ENCODE results near the gene TNFAIP8L1. TPM values are rescaled to one million over a fixed set of nuclear protein-coding genes. Genes with fewer than 3 reads are reported as not detected.

Gene TNFAIP8L1
- total and polyA plus RNA-seq, 2 of the 8 experiments (the other 6 are each of a cell fraction or from before 2014, with no cell fraction given) = 3.2 to 6.1 TPM

DNA sequence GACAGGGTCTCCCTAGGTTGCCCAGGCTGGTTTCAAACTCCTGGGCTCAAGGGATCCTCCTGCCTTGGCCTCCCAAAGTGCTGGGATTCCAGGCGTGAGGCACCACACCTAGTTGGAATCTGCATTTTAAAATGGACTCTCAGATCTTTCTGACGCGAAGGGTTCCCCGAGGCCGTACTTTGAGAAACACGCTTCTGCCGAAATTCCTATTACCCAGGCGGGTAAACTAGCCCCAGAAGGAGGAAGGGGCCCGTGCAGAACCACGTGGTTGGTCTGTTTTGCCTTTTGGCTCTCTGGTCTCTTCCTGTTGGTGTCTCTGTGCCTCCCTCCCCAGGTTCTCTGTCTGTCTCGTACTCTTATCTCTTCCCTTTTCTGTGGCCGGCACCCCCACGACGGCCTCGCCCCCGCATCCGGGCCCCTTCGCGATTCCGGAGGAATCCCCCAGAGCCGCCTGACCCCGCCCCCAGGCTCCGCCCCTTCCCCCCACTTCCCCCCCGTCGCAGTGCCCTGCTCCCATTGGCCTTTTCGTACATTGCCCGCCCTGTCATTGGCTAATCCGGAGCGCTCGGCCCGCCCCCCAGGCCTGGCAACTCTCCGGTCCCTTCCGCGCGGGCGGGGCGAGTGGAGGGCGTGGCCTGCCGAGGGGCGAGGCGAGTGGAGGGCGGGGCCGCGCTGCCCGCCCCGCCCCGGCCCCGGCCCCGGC lies at the start of gene TNFAIP8L1 (continued):
- TF ChIP-seq, protein P1, sequence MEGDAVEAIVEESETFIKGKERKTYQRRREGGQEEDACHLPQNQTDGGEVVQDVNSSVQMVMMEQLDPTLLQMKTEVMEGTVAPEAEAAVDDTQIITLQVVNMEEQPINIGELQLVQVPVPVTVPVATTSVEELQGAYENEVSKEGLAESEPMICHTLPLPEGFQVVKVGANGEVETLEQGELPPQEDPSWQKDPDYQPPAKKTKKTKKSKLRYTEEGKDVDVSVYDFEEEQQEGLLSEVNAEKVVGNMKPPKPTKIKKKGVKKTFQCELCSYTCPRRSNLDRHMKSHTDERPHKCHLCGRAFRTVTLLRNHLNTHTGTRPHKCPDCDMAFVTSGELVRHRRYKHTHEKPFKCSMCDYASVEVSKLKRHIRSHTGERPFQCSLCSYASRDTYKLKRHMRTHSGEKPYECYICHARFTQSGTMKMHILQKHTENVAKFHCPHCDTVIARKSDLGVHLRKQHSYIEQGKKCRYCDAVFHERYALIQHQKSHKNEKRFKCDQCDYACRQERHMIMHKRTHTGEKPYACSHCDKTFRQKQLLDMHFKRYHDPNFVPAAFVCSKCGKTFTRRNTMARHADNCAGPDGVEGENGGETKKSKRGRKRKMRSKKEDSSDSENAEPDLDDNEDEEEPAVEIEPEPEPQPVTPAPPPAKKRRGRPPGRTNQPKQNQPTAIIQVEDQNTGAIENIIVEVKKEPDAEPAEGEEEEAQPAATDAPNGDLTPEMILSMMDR (IDR thresholded peaks at IDR 0.05; ENCODE audit: control extremely low read depth in 1 of 3, insufficient read depth in 1 of 3, low read depth in 1 of 3, low read length in 3 of 3) = no peak
- no peak for TF ChIP-seq FOSL1 (IDR thresholded peaks at IDR 0.05; ENCODE audit: insufficient read depth, low read depth, low read length)
- TF ChIP-seq KDM1A (IDR thresholded peaks at IDR 0.05; ENCODE audit: borderline replicate concordance, low read length) = peak; percentile 76; the same call in 1 of the 2 replicates
- TF ChIP-seq POLR2A (IDR thresholded peaks at IDR 0.05; ENCODE audit: control extremely low read depth in 1 of 2, low read depth in 2 of 2, low read length in 2 of 2) = peak in 1 of 2 experiments; percentile 56; a peak in 2 of 3 replicates
- peak; percentile 55; the same call in 1 of the 2 replicates for TF ChIP-seq USF2 (IDR thresholded peaks at IDR 0.05; ENCODE audit: low read length)
- 0 out of 2 replicates have a peak, but pooled peaks have one; percentile 16 for TF ChIP-seq POU5F1 (IDR thresholded peaks at IDR 0.05; ENCODE audit: low read depth, low read length)
- peak; percentile 72 for TF ChIP-seq MAX (IDR thresholded peaks at IDR 0.05)
- peak; percentile 23 for TF ChIP-seq NANOG (IDR thresholded peaks at IDR 0.05; ENCODE audit: insufficient read depth, low read depth, low read length, poor library complexity, severe bottlenecking)
- 0 out of 4 replicates have a peak, but pooled peaks of 1 of the 2 experiments have one; percentile 40 for TF ChIP-seq SIN3A (conservative IDR thresholded peaks at IDR 0.05 in 1 of 2, IDR thresholded peaks at IDR 0.05 in 1 of 2; ENCODE audit: low read depth in 1 of 2, low read length in 2 of 2)
- TF ChIP-seq HDAC2 (IDR thresholded peaks at IDR 0.05; ENCODE audit: borderline replicate concordance in 1 of 2, low read depth in 2 of 2, low read length in 2 of 2) = peak in 1 of 2 experiments; percentile 64; a peak in 1 of 4 replicates
- peak; percentile 76; the same call in 1 of the 2 replicates for TF ChIP-seq SP1 (IDR thresholded peaks at IDR 0.05; ENCODE audit: low read depth, low read length)
- TF ChIP-seq TBP (IDR thresholded peaks at IDR 0.05; ENCODE audit: low read depth, low read length) = 0 out of 2 replicates have a peak, but pooled peaks have one; percentile 27
- TF ChIP-seq BACH1 (IDR thresholded peaks at IDR 0.05; ENCODE audit: low read length) = no peak; the same call in 1 of the 2 replicates
- no peak for TF ChIP-seq RAD21 (IDR thresholded peaks at IDR 0.05 in 1 of 2, conservative IDR thresholded peaks at IDR 0.05 in 1 of 2; ENCODE audit: low read depth in 2 of 2, low read length in 2 of 2)
- TF ChIP-seq, protein P2, sequence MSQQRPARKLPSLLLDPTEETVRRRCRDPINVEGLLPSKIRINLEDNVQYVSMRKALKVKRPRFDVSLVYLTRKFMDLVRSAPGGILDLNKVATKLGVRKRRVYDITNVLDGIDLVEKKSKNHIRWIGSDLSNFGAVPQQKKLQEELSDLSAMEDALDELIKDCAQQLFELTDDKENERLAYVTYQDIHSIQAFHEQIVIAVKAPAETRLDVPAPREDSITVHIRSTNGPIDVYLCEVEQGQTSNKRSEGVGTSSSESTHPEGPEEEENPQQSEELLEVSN (IDR thresholded peaks at IDR 0.05) = no peak
- TF ChIP-seq SAP30 (IDR thresholded peaks at IDR 0.05; ENCODE audit: insufficient read depth, insufficient replicate concordance, low read length) = no peak
- TF ChIP-seq CHD2 (IDR thresholded peaks at IDR 0.05; ENCODE audit: low read length) = peak; percentile 68; the same call in 1 of the 2 replicates
